ENCODE results near the gene DCK. TPM values are rescaled to one million over a fixed set of nuclear protein-coding genes. Genes with fewer than 3 reads are reported as not detected.
A peak's percentile ranks its signal among the peaks of the same experiment; 100 is the strongest.
"Not testable (repeated sequence)": the region's sequence is repeated elsewhere in the genome, so short reads cannot be mapped to it uniquely, and the experiment has no call there.

The DCK gene
- total RNA-seq, 1 donor from 2014 or later, result 7.5 TPM

GRCh38 chr4:71050809-71051208 is 57.4 kb downstream of the DCK start:
- Histone ChIP-seq H3K36me3 (no peaks in the 10 kb centered on the region), H3K4me3 (no peak overlapping the region), H3K4me1 (no peaks in the 10 kb centered on the region), H3K27ac (replicated peaks) (no peak overlapping the region), H3K27me3 (ENCODE audit: low read depth) (no peaks in the 10 kb centered on the region), H3K9me3 (replicated peaks) (peaks cover 5% of the 10 kb centered on the region)
- intact Hi-C loops (cut with micrococcal nuclease), result no loop called here
- DNase-seq, result no peak
- TF ChIP-seq CTCF (IDR thresholded peaks at IDR 0.05; ENCODE audit: borderline replicate concordance), result peak; percentile 23

- DNase-seq, result no peak
- Histone ChIP-seq H3K4me1 (no peaks in the 10 kb centered on the region), H3K4me3 (no peak overlapping the region), H3K36me3 (no peaks in the 10 kb centered on the region), H3K27ac (replicated peaks) (no peak overlapping the region), H3K27me3 (ENCODE audit: low read depth) (no peaks in the 10 kb centered on the region), H3K9me3 (replicated peaks) (peaks cover 5% of the 10 kb centered on the region)
- intact Hi-C loops (cut with micrococcal nuclease), result no loop called here
- TF ChIP-seq CTCF (IDR thresholded peaks at IDR 0.05; ENCODE audit: borderline replicate concordance), result no peak
These were observed 58.6 kb downstream of the DCK start for GRCh38 chr4:71052034-71052433.

- intact Hi-C loops (cut with micrococcal nuclease), result no loop called here
- no peak overlapping the region for H3K4me3 ChIP-seq
- no peak for DNase-seq
- H3K27ac ChIP-seq (replicated peaks), result no peak overlapping the region
- no peaks in the 10 kb centered on the region for H3K36me3 ChIP-seq
- no peak for TF ChIP-seq CTCF (IDR thresholded peaks at IDR 0.05; ENCODE audit: borderline replicate concordance)
- H3K4me1 ChIP-seq, result no peaks in the 10 kb centered on the region
- peaks cover 5% of the 10 kb centered on the region for H3K9me3 ChIP-seq (replicated peaks)
- H3K27me3 ChIP-seq (ENCODE audit: low read depth), result no peaks in the 10 kb centered on the region
These were observed 59.3 kb downstream of the DCK start for GRCh38 chr4:71052716-71053115.

GRCh38 chr4:71053613-71054012 is 60.2 kb downstream of the DCK start:
- H3K4me3 ChIP-seq; H3K9me3 ChIP-seq (replicated peaks); H3K36me3 ChIP-seq; H3K27me3 ChIP-seq (ENCODE audit: low read depth); DNase-seq; H3K27ac ChIP-seq (replicated peaks); intact Hi-C loops (cut with micrococcal nuclease); H3K4me1 ChIP-seq: not testable (repeated sequence)

- H3K9me3 ChIP-seq (replicated peaks); intact Hi-C loops (cut with micrococcal nuclease): not testable (repeated sequence)
These were observed 66.1 kb downstream of the DCK start for GRCh38 chr4:71059573-71059972.

GRCh38 chr4:71062436-71062835 is 69.0 kb downstream of the DCK start:
- H3K27ac ChIP-seq (replicated peaks), result no peak overlapping the region
- no peak for DNase-seq
- no peaks in the 10 kb centered on the region for H3K9me3 ChIP-seq (replicated peaks)
- H3K4me3 ChIP-seq, result no peak overlapping the region
- intact Hi-C loops (cut with micrococcal nuclease), result no loop called here
- H3K4me1 ChIP-seq, result no peaks in the 10 kb centered on the region
- H3K36me3 ChIP-seq, result no peaks in the 10 kb centered on the region
- TF ChIP-seq CTCF (IDR thresholded peaks at IDR 0.05; ENCODE audit: borderline replicate concordance), result no peak
- no peaks in the 10 kb centered on the region for H3K27me3 ChIP-seq (ENCODE audit: low read depth)

More at GRCh38 chr4:71059573-71059972, 66.1 kb downstream of the DCK start:
- H3K36me3 ChIP-seq; DNase-seq; H3K27me3 ChIP-seq (ENCODE audit: low read depth); H3K4me3 ChIP-seq; H3K4me1 ChIP-seq; H3K27ac ChIP-seq (replicated peaks): not testable (repeated sequence)

- Histone ChIP-seq H3K36me3 (no peaks in the 10 kb centered on the region), H3K4me1 (no peaks in the 10 kb centered on the region), H3K27ac (replicated peaks) (no peak overlapping the region), H3K9me3 (replicated peaks) (no peaks in the 10 kb centered on the region), H3K27me3 (ENCODE audit: low read depth) (no peaks in the 10 kb centered on the region), H3K4me3 (no peak overlapping the region)
- TF ChIP-seq CTCF (IDR thresholded peaks at IDR 0.05; ENCODE audit: borderline replicate concordance), result no peak
- intact Hi-C loops (cut with micrococcal nuclease), result no loop called here
- DNase-seq, result no peak
These were observed 70.3 kb downstream of the DCK start for GRCh38 chr4:71063711-71064110.

Measured in left ventricle myocardium inferior (tissue), 1 donor.